Stimulated activated CD4-positive, alpha-beta T cell treated with anti-CD3 and anti-CD28 coated beads, Interleukin-1b, Interleukin-23, amount 100 ng/mL, for 1 hour (primary cell): ENCODE results near the gene LAMP2.

ENCODE experiments used
- DNase-seq, 2 donors: peaks; one replicate each; pipeline ENCODE4 v3.0.0-alpha.2; 2020; ENCODE audit warnings: low read depth in 2 of 2

The LAMP2 gene

GRCh38 chrX:120457766-120458180, 11.3 kb downstream of the LAMP2 start:
- DNase-seq: no peak

GRCh38 chrX:120456973-120457372, 12.1 kb downstream of the LAMP2 start:
- no peak for DNase-seq

- no peak for DNase-seq
Observed at GRCh38 chrX:120453985-120454384, 15.1 kb downstream of the LAMP2 start.

GRCh38 chrX:120452131-120452530, 17.0 kb downstream of the LAMP2 start:
- DNase-seq: no peak

- no peak for DNase-seq
Observed at GRCh38 chrX:120450163-120450562, 18.9 kb downstream of the LAMP2 start.

GRCh38 chrX:120446498-120446897, 22.6 kb downstream of the LAMP2 start:
- no peak for DNase-seq

GRCh38 chrX:120439921-120440320, 29.2 kb downstream of the LAMP2 start:
- no peak for DNase-seq

GRCh38 chrX:120429776-120430540, 39.1 kb downstream of the LAMP2 start:
- DNase-seq: no peak

- no peak for DNase-seq
Observed at GRCh38 chrX:120428309-120428708, 40.8 kb downstream of the LAMP2 start.

GRCh38 chrX:120426599-120426998, 42.5 kb downstream of the LAMP2 start:
- DNase-seq: no peak

- DNase-seq: no peak
Observed at GRCh38 chrX:120419463-120419862, 49.6 kb downstream of the LAMP2 start.

- no peak for DNase-seq
Observed at GRCh38 chrX:120408168-120408567, 60.9 kb downstream of the LAMP2 start.

GRCh38 chrX:120406638-120407037, 62.5 kb downstream of the LAMP2 start:
- DNase-seq: no peak

GRCh38 chrX:120402369-120402768, 66.7 kb downstream of the LAMP2 start:
- no peak for DNase-seq

GRCh38 chrX:120401301-120401700, 67.8 kb downstream of the LAMP2 start:
- no peak for DNase-seq

- no peak for DNase-seq
Observed at GRCh38 chrX:120380699-120381098, 88.4 kb downstream of the LAMP2 start.

GRCh38 chrX:120379937-120380681, 89.0 kb downstream of the LAMP2 start:
- no peak for DNase-seq

GRCh38 chrX:120378570-120378969, 90.5 kb downstream of the LAMP2 start:
- no peak for DNase-seq
